IPS DF 6.9 (cell line): Measurements from ENCODE around the gene ELK4.
A peak's percentile ranks its signal among the peaks of the same experiment; 100 is the strongest.

Source experiments
- DNase-seq: peaks from one replicate; pipeline ENCODE4 v3.0.0-alpha.2; 2013; ENCODE audit warnings: low read depth, low spot score
- H3K27ac ChIP-seq: one replicate; pipeline ENCODE4 v1.5.1; 2013; ENCODE audit warnings: low read length, control low read depth
- H3K27me3 ChIP-seq: 2 replicates; pipeline ENCODE4 v1.6.1; 2013; ENCODE audit warnings: mild to moderate bottlenecking, low read length; ENCODE audit not compliant: control insufficient read depth, insufficient read depth
- H3K36me3 ChIP-seq: 2 replicates; pipeline ENCODE4 v1.6.1; 2013; ENCODE audit warnings: low read length; ENCODE audit not compliant: control insufficient read depth, insufficient read depth
- H3K4me1 ChIP-seq: 2 replicates; pipeline ENCODE4 v1.6.1; 2013; ENCODE audit warnings: low read length; ENCODE audit not compliant: control insufficient read depth, insufficient read depth
- H3K4me3 ChIP-seq: 2 replicates; pipeline ENCODE4 v1.5.1; 2013; ENCODE audit warnings: mild to moderate bottlenecking, low read length
- H3K9me3 ChIP-seq: 2 replicates; pipeline ENCODE4 v1.6.1; 2013; ENCODE audit warnings: low read length, inconsistent platforms; ENCODE audit not compliant: control insufficient read depth, insufficient read depth
- WGBS: extraction: QIAGEN DNeasy Blood & Tissue Kit; methylation state at CpG from one replicate; pipeline ENCODE4 v1.1.7; 2013; ENCODE audit warnings: mixed read lengths, missing lambda C conversion rate; ENCODE audit not compliant: insufficient read length, insufficient coverage; 5-methylcytosine and 5-hydroxymethylcytosine counted together

Gene ELK4

GRCh38 chr1:205595861-205596260 is 36.0 kb downstream of the ELK4 start:
- H3K36me3 ChIP-seq, result no peaks in the 10 kb centered on the region
- no peak overlapping the region for H3K27ac ChIP-seq
- no peaks in the 10 kb centered on the region for H3K4me1 ChIP-seq
- H3K4me3 ChIP-seq, result no peak overlapping the region
- WGBS, result no CpG with 5 or more reads among the region's 1 CpG
- no peaks in the 10 kb centered on the region for H3K27me3 ChIP-seq
- no peaks in the 10 kb centered on the region for H3K9me3 ChIP-seq
- DNase-seq, result no peak

GRCh38 chr1:205595435-205595834 is 36.4 kb downstream of the ELK4 start:
- Histone ChIP-seq H3K27ac (no peak overlapping the region), H3K36me3 (no peaks in the 10 kb centered on the region), H3K4me3 (no peak overlapping the region), H3K9me3 (no peaks in the 10 kb centered on the region), H3K27me3 (no peaks in the 10 kb centered on the region), H3K4me1 (no peaks in the 10 kb centered on the region)
- DNase-seq, result no peak
- WGBS, result no CpG with 5 or more reads among the region's 2 CpGs

- no peaks in the 10 kb centered on the region for H3K9me3 ChIP-seq
- H3K27ac ChIP-seq, result no peak overlapping the region
- no peaks in the 10 kb centered on the region for H3K27me3 ChIP-seq
- DNase-seq, result no peak
- no peaks in the 10 kb centered on the region for H3K36me3 ChIP-seq
- no peak overlapping the region for H3K4me3 ChIP-seq
- no peaks in the 10 kb centered on the region for H3K4me1 ChIP-seq
- WGBS, result no CpG with 5 or more reads among the region's 1 CpG
Observed at GRCh38 chr1:205594846-205595245, 37.0 kb downstream of the ELK4 start.

- WGBS, result no CpG with 5 or more reads among the region's 6 CpGs
Observed at GRCh38 chr1:205593967-205594366, 37.8 kb downstream of the ELK4 start.

GRCh38 chr1:205593532-205593931 is 38.3 kb downstream of the ELK4 start:
- Histone ChIP-seq H3K36me3 (no peaks in the 10 kb centered on the region), H3K4me3 (no peak overlapping the region), H3K27ac (no peak overlapping the region), H3K4me1 (no peaks in the 10 kb centered on the region), H3K27me3 (no peaks in the 10 kb centered on the region), H3K9me3 (no peaks in the 10 kb centered on the region)
- no peak for DNase-seq
- no CpG with 5 or more reads among the region's 4 CpGs for WGBS

More at GRCh38 chr1:205593967-205594366, 37.8 kb downstream of the ELK4 start:
- Histone ChIP-seq H3K9me3 (no peaks in the 10 kb centered on the region), H3K4me3 (no peak overlapping the region), H3K4me1 (no peaks in the 10 kb centered on the region), H3K27ac (no peak overlapping the region), H3K36me3 (no peaks in the 10 kb centered on the region), H3K27me3 (no peaks in the 10 kb centered on the region)
- DNase-seq, result no peak

- H3K4me1 ChIP-seq, result no peaks in the 10 kb centered on the region
- H3K27ac ChIP-seq, result no peak overlapping the region
- no peaks in the 10 kb centered on the region for H3K9me3 ChIP-seq
- WGBS, result no CpG with 5 or more reads among the region's 14 CpGs
- DNase-seq, result no peak
- no peaks in the 10 kb centered on the region for H3K36me3 ChIP-seq
- no peaks in the 10 kb centered on the region for H3K27me3 ChIP-seq
- H3K4me3 ChIP-seq, result no peak overlapping the region
Observed at GRCh38 chr1:205592443-205593003, 39.3 kb downstream of the ELK4 start.

- no peaks in the 10 kb centered on the region for H3K9me3 ChIP-seq
- peak overlapping the region; percentile 35; the same call in 1 of the 2 replicates for H3K4me3 ChIP-seq
- H3K36me3 ChIP-seq, result no peaks in the 10 kb centered on the region
- no CpG with 5 or more reads among the region's 40 CpGs for WGBS
- peak; percentile 76 for DNase-seq
- no peak overlapping the region for H3K27ac ChIP-seq
- no peaks in the 10 kb centered on the region for H3K4me1 ChIP-seq
- no peaks in the 10 kb centered on the region for H3K27me3 ChIP-seq
Observed at GRCh38 chr1:205591522-205592351, 40.1 kb downstream of the ELK4 start.

GRCh38 chr1:205590777-205591513 is 40.9 kb downstream of the ELK4 start:
- no peaks in the 10 kb centered on the region for H3K27me3 ChIP-seq
- H3K4me3 ChIP-seq, result no peak overlapping the region
- H3K36me3 ChIP-seq, result no peaks in the 10 kb centered on the region
- DNase-seq, result no peak
- no peak overlapping the region for H3K27ac ChIP-seq
- no CpG with 5 or more reads among the region's 9 CpGs for WGBS
- no peaks in the 10 kb centered on the region for H3K9me3 ChIP-seq
- H3K4me1 ChIP-seq, result no peaks in the 10 kb centered on the region; the same call in 1 of the 2 replicates

- Histone ChIP-seq H3K27me3 (no peaks in the 10 kb centered on the region), H3K4me3 (no peak overlapping the region), H3K4me1 (peaks cover 3% of the 10 kb centered on the region; the same call in 1 of the 2 replicates), H3K36me3 (no peaks in the 10 kb centered on the region), H3K27ac (no peak overlapping the region), H3K9me3 (no peaks in the 10 kb centered on the region)
- no peak for DNase-seq
- no CpG with 5 or more reads among the region's 5 CpGs for WGBS
Observed at GRCh38 chr1:205590457-205590768, 41.4 kb downstream of the ELK4 start.

- Histone ChIP-seq H3K9me3 (no peaks in the 10 kb centered on the region), H3K4me3 (no peak overlapping the region), H3K4me1 (peaks cover 3% of the 10 kb centered on the region; the same call in 1 of the 2 replicates), H3K36me3 (no peaks in the 10 kb centered on the region), H3K27ac (no peak overlapping the region), H3K27me3 (no peaks in the 10 kb centered on the region)
- no peak for DNase-seq
- WGBS, result no CpG with 5 or more reads among the region's 7 CpGs
Observed at GRCh38 chr1:205589618-205590456, 42.0 kb downstream of the ELK4 start.
